NCI-H1417 (cell line): Measurements from ENCODE around the gene SLBP.
A peak's percentile ranks its signal among the peaks of the same experiment; 100 is the strongest.
"Not testable (repeated sequence)": the region's sequence is repeated elsewhere in the genome, so short reads cannot be mapped to it uniquely, and the experiment has no call there.

ENCODE experiments used
- DNase-seq, 3 experiments: peaks; one replicate each; lab custom pipeline; 2025; lab: John Stamatoyannopoulos, UW

The SLBP gene

GRCh38 chr4:1711055-1711570, 1.0 kb downstream of the SLBP start:
- peak in 1 of 3 experiments; percentile 53 for DNase-seq

- no peak for DNase-seq
These were observed 3.5 kb downstream of the SLBP start for GRCh38 chr4:1708581-1708980.

GRCh38 chr4:1706358-1706757, 5.8 kb downstream of the SLBP start:
- no peak for DNase-seq

- no peak for DNase-seq
These were observed 6.4 kb downstream of the SLBP start for GRCh38 chr4:1705732-1706131.

GRCh38 chr4:1703867-1704266, 8.3 kb downstream of the SLBP start:
- DNase-seq, result no peak

- DNase-seq, result not testable (repeated sequence)
These were observed 10.4 kb downstream of the SLBP start for GRCh38 chr4:1701671-1702070.

- no peak for DNase-seq
These were observed 16.2 kb downstream of the SLBP start for GRCh38 chr4:1695913-1696312.

GRCh38 chr4:1693131-1693896, 18.8 kb downstream of the SLBP start:
- DNase-seq, result peak; percentile 56 to 91 (median 80)

GRCh38 chr4:1691737-1692373, 20.3 kb downstream of the SLBP start:
- no peak for DNase-seq

- DNase-seq, result no peak
These were observed 21.4 kb downstream of the SLBP start for GRCh38 chr4:1690698-1691097.

- DNase-seq, result no peak
These were observed 25.6 kb downstream of the SLBP start for GRCh38 chr4:1686440-1687036.

GRCh38 chr4:1685235-1686150, 26.6 kb downstream of the SLBP start:
- no peak for DNase-seq

GRCh38 chr4:1684506-1685234, 27.4 kb downstream of the SLBP start:
- DNase-seq, result peak in 1 of 3 experiments; percentile 27

GRCh38 chr4:1683736-1684505, 28.2 kb downstream of the SLBP start, which contains the start of gene FAM53A:
TSS of gene FAM53A (minus strand) at chr4:1684313. CDS start at chr4:1668741, 15,572 bp downstream.
- DNase-seq, result peak; percentile 91 to 98 (median 91)

GRCh38 chr4:1683261-1683735, 28.8 kb downstream of the SLBP start:
- peak in 1 of 3 experiments; percentile 71 for DNase-seq

- DNase-seq, result peak in 1 of 3 experiments; percentile 25
These were observed 29.3 kb downstream of the SLBP start for GRCh38 chr4:1682860-1683259.

GRCh38 chr4:1678244-1678643, 33.9 kb downstream of the SLBP start:
- no peak for DNase-seq

GRCh38 chr4:1676605-1677525, 35.3 kb downstream of the SLBP start:
- DNase-seq, result no peak

- no peak for DNase-seq
These were observed 36.3 kb downstream of the SLBP start for GRCh38 chr4:1675802-1676137.
